GM12878 (cell line): Measurements from ENCODE around the gene THRAP3. TPM values are rescaled to one million over a fixed set of nuclear protein-coding genes. Genes with fewer than 3 reads are reported as not detected.

Experiments used
- CBFB ChIP-seq: IDR thresholded peaks from 2 replicates; pipeline ENCODE4 v1.6.1; 2016; ENCODE audit warnings: antibody characterized with exemption, low read depth
- EED ChIP-seq: sonication (generic); IDR thresholded peaks from 2 replicates; pipeline ENCODE4 v1.6.1; 2016; ENCODE audit warnings: antibody characterized with exemption, low read depth
- EGR1 ChIP-seq, 2 experiments: IDR thresholded peaks; 1 replicate in 1 of 2; 2 replicates in 1 of 2; pipeline ENCODE4 v1.6.1; 2011 to 2012; ENCODE audit warnings: low read depth in 2 of 2, low read length in 2 of 2, borderline replicate concordance in 1 of 2, mild to moderate bottlenecking in 1 of 2, moderate library complexity in 1 of 2
- EP300 ChIP-seq, 2 experiments: fragments of 150-350 bp in 1 of 2; IDR thresholded peaks; 2 replicates each; pipeline ENCODE4 v1.6.1; 2011 to 2012; ENCODE audit warnings: low read depth in 2 of 2, low read length in 2 of 2, borderline replicate concordance in 1 of 2, improper control_type of control experiment in 1 of 2, inconsistent platforms in 1 of 2; ENCODE audit not compliant: control insufficient read depth in 1 of 2
- FOXK2 ChIP-seq: fragments of 450-650 bp; IDR thresholded peaks from 2 replicates; pipeline ENCODE4 v1.6.1; 2017; ENCODE audit warnings: mild to moderate bottlenecking, moderate library complexity
- FOXM1 ChIP-seq: IDR thresholded peaks from 2 replicates; pipeline ENCODE4 v1.6.1; 2012; ENCODE audit warnings: low read depth, mild to moderate bottlenecking, inconsistent platforms, low read length, moderate library complexity
- KDM1A ChIP-seq: fragments of 200-600 bp; sonication (generic); IDR thresholded peaks from 2 replicates; pipeline ENCODE4 v1.6.1; 2016; ENCODE audit warnings: borderline replicate concordance
- LARP7 ChIP-seq: fragments of 450-650 bp; IDR thresholded peaks from 2 replicates; pipeline ENCODE4 v1.6.1; 2017; ENCODE audit warnings: mild to moderate bottlenecking
- MTA2 ChIP-seq: fragments of 450-650 bp; IDR thresholded peaks from 2 replicates; pipeline ENCODE4 v1.6.1; 2016; ENCODE audit warnings: low read depth, mild to moderate bottlenecking, moderate library complexity
- NFYB ChIP-seq: IDR thresholded peaks from 2 replicates; pipeline ENCODE4 v1.6.1; 2011; ENCODE audit warnings: low read depth, mild to moderate bottlenecking, low read length, improper control_type of control experiment, moderate library complexity; ENCODE audit not compliant: insufficient read depth
- NR2C1 ChIP-seq: fragments of 450-650 bp; IDR thresholded peaks from 2 replicates; pipeline ENCODE4 v1.6.1; 2017; ENCODE audit warnings: antibody characterized with exemption, mild to moderate bottlenecking, moderate library complexity
- NR2C2 ChIP-seq: IDR thresholded peaks from 2 replicates; pipeline ENCODE4 v1.6.1; 2011; ENCODE audit warnings: borderline replicate concordance, low read depth; ENCODE audit not compliant: control insufficient read depth, insufficient read length
- SIN3A ChIP-seq: IDR thresholded peaks from 2 replicates; pipeline ENCODE4 v1.6.1; 2012; ENCODE audit warnings: low read depth, low read length, improper control_type of control experiment
- SPI1 ChIP-seq: IDR thresholded peaks from 2 replicates; pipeline ENCODE4 v1.6.1; 2011; ENCODE audit warnings: low read depth, mild to moderate bottlenecking, low read length, moderate library complexity, borderline replicate concordance; ENCODE audit not compliant: insufficient read depth
- STAT3 ChIP-seq: IDR thresholded peaks from 2 replicates; pipeline ENCODE4 v1.6.1; 2011; ENCODE audit warnings: low read depth, low read length, improper control_type of control experiment
- TCF12 ChIP-seq: IDR thresholded peaks from 2 replicates; pipeline ENCODE4 v1.6.1; 2011; ENCODE audit warnings: low read depth, mild to moderate bottlenecking, low read length
- ZNF207 ChIP-seq: fragments of 450-650 bp; IDR thresholded peaks from 2 replicates; pipeline ENCODE4 v1.6.1; 2014; ENCODE audit warnings: antibody characterized with exemption, mild to moderate bottlenecking, borderline replicate concordance
- polyA plus RNA-seq, 11 experiments: library from polyadenylated mRNA; depleted of rRNA in 4 of 11; unstranded in 6 of 11; stranded (reverse) in 5 of 11; fragments of >200 nt; fragmentation: Nextera tagmentation in 4 of 11; fragmentation: Illumina TruSeq in 1 of 11; extraction: Ambion mirVana in 4 of 11; extraction: Trizol in 1 of 11; gene quantifications; 1 replicate in 1 of 11; 2 replicates in 10 of 11; pipeline versions ENCODE4 v1.2.1 to v1.2.3, GENCODE V29; 2011 to 2016; ENCODE audit warnings: inconsistent platforms in 2 of 11, missing spikeins in 2 of 11, low read depth in 1 of 11
- total RNA-seq, 4 experiments: library from RNA; depleted of rRNA in 3 of 4; stranded (reverse); fragments of >200 nt in 3 of 4; fragmentation: Illumina TruSeq in 1 of 4; extraction: Trizol in 1 of 4; gene quantifications; 2 replicates each; pipeline versions ENCODE4 v1.2.1 to v1.2.3, GENCODE V29; 2013 to 2021
- TF ChIP-seq, protein P1 (sequence below): IDR thresholded peaks from 2 replicates; pipeline ENCODE4 v1.6.1; 2012; ENCODE audit warnings: low read depth, low read length, improper control_type of control experiment
- TF ChIP-seq, protein P2 (sequence below): fragments of 450-650 bp; IDR thresholded peaks from 2 replicates; pipeline ENCODE4 v1.6.1; 2016; ENCODE audit warnings: mild to moderate bottlenecking
- TF ChIP-seq, protein P3 (sequence below): IDR thresholded peaks from 2 replicates; pipeline ENCODE4 v1.6.1; 2012; ENCODE audit warnings: low read depth, low read length, improper control_type of control experiment
- TF ChIP-seq, protein P4 (sequence below): IDR thresholded peaks from 2 replicates; pipeline ENCODE4 v1.6.1; 2011; ENCODE audit warnings: borderline replicate concordance, low read depth, mild to moderate bottlenecking, moderate library complexity, low read length; ENCODE audit not compliant: insufficient read depth, poor library complexity, severe bottlenecking
- TF ChIP-seq, protein P5 (sequence below): fragments of 450-650 bp; formaldehyde crosslinking; IDR thresholded peaks from 2 replicates; pipeline ENCODE4 v1.4.0; 2020; ENCODE audit warnings: mild to moderate bottlenecking, moderate library complexity

Gene THRAP3
- total and polyA plus RNA-seq, 10 of the 15 experiments (the other 5 are each of a cell fraction or from before 2014, with no cell fraction given), result 76.3 to 173 (median 136) TPM

DNA sequence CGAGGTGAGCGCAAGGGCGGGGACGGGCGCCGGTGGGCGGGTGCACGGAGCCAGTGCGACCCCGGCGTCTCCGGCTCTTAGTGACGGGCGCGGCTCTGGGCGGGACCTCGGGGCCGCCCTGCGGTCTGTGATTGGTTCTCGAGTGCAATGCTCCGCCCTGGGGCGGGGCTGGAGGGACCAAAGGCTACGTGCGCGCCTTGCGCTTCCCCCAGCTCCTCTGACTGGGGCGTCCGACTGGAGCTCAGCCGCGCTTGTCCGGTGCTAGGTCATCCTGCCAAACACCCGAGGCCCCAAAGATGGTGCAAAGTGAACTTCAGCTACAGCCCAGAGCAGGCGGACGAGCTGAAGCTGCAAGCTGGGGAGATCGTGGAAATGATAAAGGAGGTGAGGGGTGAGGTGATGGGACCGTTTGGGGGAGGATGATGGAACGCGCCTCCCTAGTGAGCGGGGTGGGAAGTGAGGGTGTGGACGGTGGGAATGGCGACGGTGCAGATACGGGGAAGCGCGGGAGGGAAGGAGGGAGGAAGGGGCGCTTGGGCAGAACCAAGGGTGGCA lies 82.7 kb downstream of the THRAP3 start (continued):
- TF ChIP-seq EGR1 (IDR thresholded peaks at IDR 0.05; ENCODE audit: borderline replicate concordance in 1 of 2, low read depth in 2 of 2, low read length in 2 of 2) (no peak), NR2C2 (no peak), FOXK2 (no peak), KDM1A (no peak), FOXM1 (no peak), NFYB (peak; percentile 92), SPI1 (no peak), LARP7 (no peak), EP300 (IDR thresholded peaks at IDR 0.05; ENCODE audit: borderline replicate concordance in 1 of 2, control insufficient read depth in 1 of 2, low read depth in 2 of 2, low read length in 2 of 2) (no peak), CBFB (no peak), MTA2 (no peak), ZNF207 (no peak), NR2C1 (peak; percentile 31; the same call in 1 of the 2 replicates), SIN3A (no peak), EED (no peak), STAT3 (no peak), TCF12 (no peak)
- TF ChIP-seq, protein P1, sequence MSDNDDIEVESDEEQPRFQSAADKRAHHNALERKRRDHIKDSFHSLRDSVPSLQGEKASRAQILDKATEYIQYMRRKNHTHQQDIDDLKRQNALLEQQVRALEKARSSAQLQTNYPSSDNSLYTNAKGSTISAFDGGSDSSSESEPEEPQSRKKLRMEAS, result no peak; the same call in 1 of the 2 replicates
- TF ChIP-seq, protein P2, sequence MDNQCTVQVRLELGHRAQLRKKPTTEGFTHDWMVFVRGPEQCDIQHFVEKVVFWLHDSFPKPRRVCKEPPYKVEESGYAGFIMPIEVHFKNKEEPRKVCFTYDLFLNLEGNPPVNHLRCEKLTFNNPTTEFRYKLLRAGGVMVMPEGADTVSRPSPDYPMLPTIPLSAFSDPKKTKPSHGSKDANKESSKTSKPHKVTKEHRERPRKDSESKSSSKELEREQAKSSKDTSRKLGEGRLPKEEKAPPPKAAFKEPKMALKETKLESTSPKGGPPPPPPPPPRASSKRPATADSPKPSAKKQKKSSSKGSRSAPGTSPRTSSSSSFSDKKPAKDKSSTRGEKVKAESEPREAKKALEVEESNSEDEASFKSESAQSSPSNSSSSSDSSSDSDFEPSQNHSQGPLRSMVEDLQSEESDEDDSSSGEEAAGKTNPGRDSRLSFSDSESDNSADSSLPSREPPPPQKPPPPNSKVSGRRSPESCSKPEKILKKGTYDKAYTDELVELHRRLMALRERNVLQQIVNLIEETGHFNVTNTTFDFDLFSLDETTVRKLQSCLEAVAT, result peak; percentile 80
- TF ChIP-seq, protein P3, sequence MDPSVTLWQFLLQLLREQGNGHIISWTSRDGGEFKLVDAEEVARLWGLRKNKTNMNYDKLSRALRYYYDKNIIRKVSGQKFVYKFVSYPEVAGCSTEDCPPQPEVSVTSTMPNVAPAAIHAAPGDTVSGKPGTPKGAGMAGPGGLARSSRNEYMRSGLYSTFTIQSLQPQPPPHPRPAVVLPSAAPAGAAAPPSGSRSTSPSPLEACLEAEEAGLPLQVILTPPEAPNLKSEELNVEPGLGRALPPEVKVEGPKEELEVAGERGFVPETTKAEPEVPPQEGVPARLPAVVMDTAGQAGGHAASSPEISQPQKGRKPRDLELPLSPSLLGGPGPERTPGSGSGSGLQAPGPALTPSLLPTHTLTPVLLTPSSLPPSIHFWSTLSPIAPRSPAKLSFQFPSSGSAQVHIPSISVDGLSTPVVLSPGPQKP, result no peak
- TF ChIP-seq, protein P4, sequence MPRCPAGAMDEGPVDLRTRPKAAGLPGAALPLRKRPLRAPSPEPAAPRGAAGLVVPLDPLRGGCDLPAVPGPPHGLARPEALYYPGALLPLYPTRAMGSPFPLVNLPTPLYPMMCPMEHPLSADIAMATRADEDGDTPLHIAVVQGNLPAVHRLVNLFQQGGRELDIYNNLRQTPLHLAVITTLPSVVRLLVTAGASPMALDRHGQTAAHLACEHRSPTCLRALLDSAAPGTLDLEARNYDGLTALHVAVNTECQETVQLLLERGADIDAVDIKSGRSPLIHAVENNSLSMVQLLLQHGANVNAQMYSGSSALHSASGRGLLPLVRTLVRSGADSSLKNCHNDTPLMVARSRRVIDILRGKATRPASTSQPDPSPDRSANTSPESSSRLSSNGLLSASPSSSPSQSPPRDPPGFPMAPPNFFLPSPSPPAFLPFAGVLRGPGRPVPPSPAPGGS, result no peak
- TF ChIP-seq, protein P5, sequence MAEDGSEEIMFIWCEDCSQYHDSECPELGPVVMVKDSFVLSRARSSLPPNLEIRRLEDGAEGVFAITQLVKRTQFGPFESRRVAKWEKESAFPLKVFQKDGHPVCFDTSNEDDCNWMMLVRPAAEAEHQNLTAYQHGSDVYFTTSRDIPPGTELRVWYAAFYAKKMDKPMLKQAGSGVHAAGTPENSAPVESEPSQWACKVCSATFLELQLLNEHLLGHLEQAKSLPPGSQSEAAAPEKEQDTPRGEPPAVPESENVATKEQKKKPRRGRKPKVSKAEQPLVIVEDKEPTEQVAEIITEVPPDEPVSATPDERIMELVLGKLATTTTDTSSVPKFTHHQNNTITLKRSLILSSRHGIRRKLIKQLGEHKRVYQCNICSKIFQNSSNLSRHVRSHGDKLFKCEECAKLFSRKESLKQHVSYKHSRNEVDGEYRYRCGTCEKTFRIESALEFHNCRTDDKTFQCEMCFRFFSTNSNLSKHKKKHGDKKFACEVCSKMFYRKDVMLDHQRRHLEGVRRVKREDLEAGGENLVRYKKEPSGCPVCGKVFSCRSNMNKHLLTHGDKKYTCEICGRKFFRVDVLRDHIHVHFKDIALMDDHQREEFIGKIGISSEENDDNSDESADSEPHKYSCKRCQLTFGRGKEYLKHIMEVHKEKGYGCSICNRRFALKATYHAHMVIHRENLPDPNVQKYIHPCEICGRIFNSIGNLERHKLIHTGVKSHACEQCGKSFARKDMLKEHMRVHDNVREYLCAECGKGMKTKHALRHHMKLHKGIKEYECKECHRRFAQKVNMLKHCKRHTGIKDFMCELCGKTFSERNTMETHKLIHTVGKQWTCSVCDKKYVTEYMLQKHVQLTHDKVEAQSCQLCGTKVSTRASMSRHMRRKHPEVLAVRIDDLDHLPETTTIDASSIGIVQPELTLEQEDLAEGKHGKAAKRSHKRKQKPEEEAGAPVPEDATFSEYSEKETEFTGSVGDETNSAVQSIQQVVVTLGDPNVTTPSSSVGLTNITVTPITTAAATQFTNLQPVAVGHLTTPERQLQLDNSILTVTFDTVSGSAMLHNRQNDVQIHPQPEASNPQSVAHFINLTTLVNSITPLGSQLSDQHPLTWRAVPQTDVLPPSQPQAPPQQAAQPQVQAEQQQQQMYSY (CRISPR knock-in tag), result no peak
